Measurements from ENCODE around the gene RALY.

- TF ChIP-seq CTCF (conservative IDR thresholded peaks at IDR 0.05; ENCODE audit: low read depth, low read length) (no peak), BHLHE40 (IDR thresholded peaks at IDR 0.05; ENCODE audit: low read depth, low read length) (no peak), POLR2A (IDR thresholded peaks at IDR 0.05; ENCODE audit: low read depth, low read length) (no peak), RFX5 (IDR thresholded peaks at IDR 0.05; ENCODE audit: low read depth, low read length) (no peak), USF2 (IDR thresholded peaks at IDR 0.05; ENCODE audit: low read depth, low read length) (no peak), FOS (IDR thresholded peaks at IDR 0.05; ENCODE audit: low read depth, low read length) (no peak), RAD21 (IDR thresholded peaks at IDR 0.05; ENCODE audit: low read length) (no peak), CEBPB (IDR thresholded peaks at IDR 0.05; ENCODE audit: low read depth, low read length) (no peak), MAFK (IDR thresholded peaks at IDR 0.05; ENCODE audit: low read depth, low read length) (no peak), MXI1 (IDR thresholded peaks at IDR 0.05; ENCODE audit: borderline replicate concordance, low read depth, low read length) (no peak), RCOR1 (IDR thresholded peaks at IDR 0.05; ENCODE audit: insufficient replicate concordance, low read length) (no peak)
Observed at GRCh38 chr20:34093895-34094294, 100.2 kb downstream of the RALY start.

Data from IMR-90 (cell line).